ENCODE measurements around the gene IFNL4.

IFNL4 gene

DNA sequence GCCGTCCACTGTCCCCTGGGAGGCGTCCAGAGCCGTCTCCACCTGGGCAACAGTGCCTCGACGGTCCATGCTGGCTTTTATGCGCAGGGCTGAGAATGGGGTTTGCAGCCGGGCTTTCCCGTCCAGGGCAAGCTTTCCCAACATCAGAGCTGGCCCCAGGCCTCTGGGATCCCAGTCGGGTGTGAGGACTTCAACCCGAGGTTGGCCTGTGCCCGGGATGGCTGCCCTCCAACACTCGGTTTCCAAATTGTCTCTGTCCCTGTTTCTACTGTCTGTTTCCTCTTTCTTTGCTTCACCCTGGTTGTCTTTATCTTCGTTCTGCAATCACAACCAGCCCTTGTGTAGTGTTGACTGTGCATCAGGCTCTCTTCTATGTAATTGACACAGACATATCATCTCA, at the start of gene IFNL4:
TSS of gene IFNL4 (minus strand) at position 51 of the 400 bp plus-strand sequence.
- TF ChIP-seq CTCF (IDR thresholded peaks at IDR 0.05; ENCODE audit: borderline replicate concordance, insufficient read depth, low read depth, low read length): no peak
- no peak within 1 kb of the TSS for H3K4me3 ChIP-seq (ENCODE audit: low read depth, low read length)

DNA sequence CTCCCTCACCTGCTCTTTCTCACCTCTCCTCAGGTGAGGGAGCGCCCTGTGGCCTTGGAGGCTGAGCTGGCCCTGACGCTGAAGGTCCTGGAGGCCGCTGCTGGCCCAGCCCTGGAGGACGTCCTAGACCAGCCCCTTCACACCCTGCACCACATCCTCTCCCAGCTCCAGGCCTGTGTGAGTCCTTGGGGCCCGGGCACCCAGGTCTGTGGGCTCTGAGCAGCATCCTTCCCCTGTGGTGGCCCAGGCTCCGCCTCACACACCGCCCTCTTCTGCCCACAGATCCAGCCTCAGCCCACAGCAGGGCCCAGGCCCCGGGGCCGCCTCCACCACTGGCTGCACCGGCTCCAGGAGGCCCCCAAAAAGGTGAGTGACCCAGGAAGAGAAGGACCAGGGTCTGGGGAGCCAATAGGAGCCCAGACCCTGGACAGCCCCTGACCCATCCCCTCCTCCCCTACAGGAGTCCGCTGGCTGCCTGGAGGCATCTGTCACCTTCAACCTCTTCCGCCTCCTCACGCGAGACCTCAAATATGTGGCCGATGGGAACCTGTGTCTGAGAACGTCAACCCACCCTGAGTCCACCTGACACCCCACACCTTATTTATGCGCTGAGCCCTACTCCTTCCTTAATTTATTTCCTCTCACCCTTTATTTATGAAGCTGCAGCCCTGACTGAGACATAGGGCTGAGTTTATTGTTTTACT, 49.4 kb upstream of the IFNL4 start:
- TF ChIP-seq CTCF (IDR thresholded peaks at IDR 0.05; ENCODE audit: borderline replicate concordance, insufficient read depth, low read depth, low read length): no peak
- no peak overlapping the region for H3K4me3 ChIP-seq (ENCODE audit: low read depth, low read length)

DNA sequence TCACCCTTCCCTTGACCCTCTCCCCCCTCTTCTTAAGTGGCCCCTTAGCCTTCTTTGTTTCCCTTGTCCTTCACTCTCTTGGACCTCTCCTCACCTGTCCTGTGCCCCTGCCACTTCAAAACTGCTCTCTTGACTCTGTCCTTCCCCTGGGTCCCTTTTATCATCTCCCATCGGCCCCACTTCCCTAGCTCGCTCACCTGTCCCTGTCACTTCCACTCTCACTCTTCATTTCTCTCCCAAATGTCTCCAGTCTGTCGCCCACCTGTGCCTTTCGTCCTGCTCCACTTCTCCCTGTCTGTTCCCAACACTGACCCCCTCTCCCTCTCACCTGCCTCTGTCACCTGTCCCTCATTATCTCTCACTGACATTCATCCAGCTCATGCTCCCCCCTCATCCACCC, 48.2 kb upstream of the IFNL4 start:
- no peak overlapping the region for H3K4me3 ChIP-seq (ENCODE audit: low read depth, low read length)
- no peak for TF ChIP-seq CTCF (IDR thresholded peaks at IDR 0.05; ENCODE audit: borderline replicate concordance, insufficient read depth, low read depth, low read length)

DNA sequence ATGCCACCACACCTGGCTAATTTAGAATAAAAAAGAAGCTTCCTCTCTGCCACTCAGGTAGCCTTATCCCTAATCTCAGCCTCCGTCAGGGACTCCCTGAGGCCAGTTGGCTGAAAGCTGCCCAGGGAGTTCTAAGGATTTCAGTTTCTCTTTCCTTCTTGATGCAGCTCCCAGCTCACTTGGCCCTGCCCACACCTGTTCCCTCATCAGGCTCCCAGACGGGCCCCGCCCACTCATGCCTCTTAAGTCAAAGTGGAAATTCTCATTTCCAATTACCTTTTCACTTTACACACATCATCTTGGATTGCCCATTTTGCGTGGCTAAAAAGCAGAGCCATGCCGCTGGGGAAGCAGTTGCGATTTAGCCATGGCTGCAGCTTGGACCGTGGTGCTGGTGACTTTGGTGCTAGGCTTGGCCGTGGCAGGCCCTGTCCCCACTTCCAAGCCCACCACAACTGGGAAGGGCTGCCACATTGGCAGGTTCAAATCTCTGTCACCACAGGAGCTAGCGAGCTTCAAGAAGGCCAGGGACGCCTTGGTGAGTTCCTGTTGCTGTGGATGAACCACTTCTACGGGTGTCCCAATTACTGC, 47.5 kb upstream of the IFNL4 start, which contains the start of gene IFNL1:
TSS of gene IFNL1 (plus strand) at position 353 of the 591 bp plus-strand sequence. CDS start at position 368, 15 bp downstream.
- no peak within 1 kb of the TSS for H3K4me3 ChIP-seq (ENCODE audit: low read depth, low read length)
- no peak for TF ChIP-seq CTCF (IDR thresholded peaks at IDR 0.05; ENCODE audit: borderline replicate concordance, insufficient read depth, low read depth, low read length)

- no peak for TF ChIP-seq CTCF (IDR thresholded peaks at IDR 0.05; ENCODE audit: borderline replicate concordance, insufficient read depth, low read depth, low read length)
- no peak overlapping the region for H3K4me3 ChIP-seq (ENCODE audit: low read depth, low read length)
These were observed 44.7 kb upstream of the IFNL4 start for GRCh38 chr19:39293394-39293793.

DNA sequence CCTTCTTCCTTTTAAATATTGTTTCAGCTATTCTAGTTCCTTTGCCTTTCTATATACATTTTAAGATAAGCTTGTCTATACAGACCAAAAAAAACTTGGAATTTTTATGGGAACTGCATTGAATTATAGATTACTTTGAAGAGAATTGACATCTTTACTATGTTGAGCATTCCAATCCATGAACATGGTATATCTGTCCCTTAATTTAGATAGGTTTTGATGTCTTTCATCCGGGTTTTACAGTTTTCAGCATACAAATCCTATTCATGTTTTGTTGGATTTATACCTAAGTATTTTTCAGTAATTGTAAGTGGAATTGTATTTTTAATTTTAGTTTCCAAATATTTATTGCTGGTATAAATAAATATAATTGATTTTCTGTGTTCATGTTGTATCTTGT, 35.4 kb upstream of the IFNL4 start:
- H3K4me3 ChIP-seq (ENCODE audit: low read depth, low read length): no peak overlapping the region
- no peak for TF ChIP-seq CTCF (IDR thresholded peaks at IDR 0.05; ENCODE audit: borderline replicate concordance, insufficient read depth, low read depth, low read length)

DNA sequence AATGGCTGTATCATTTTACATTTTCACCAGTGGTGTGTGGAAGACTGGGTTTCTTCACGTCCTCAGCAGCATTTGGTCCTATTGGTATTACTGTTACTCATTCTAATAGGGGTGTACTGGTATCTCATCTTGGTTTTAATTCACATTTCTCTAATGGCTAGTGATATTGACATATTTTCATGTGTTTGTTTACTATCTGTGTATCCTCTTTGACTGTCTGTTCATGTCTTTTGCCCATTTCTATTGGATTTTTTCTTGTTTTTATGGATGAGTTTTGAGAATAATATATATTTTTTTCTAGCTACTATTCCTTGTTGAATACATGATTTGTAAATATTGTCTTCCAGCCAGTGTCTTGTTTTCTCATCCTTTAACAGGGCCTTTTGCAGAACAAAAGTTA, 33.4 kb upstream of the IFNL4 start:
- no peak for TF ChIP-seq CTCF (IDR thresholded peaks at IDR 0.05; ENCODE audit: borderline replicate concordance, insufficient read depth, low read depth, low read length)
- no peak overlapping the region for H3K4me3 ChIP-seq (ENCODE audit: low read depth, low read length)

Data from GM12875 (cell line).